GM19324 (cell line): ENCODE results near the gene FCN3.
"Not testable (repeated sequence)": the region's sequence is repeated elsewhere in the genome, so short reads cannot be mapped to it uniquely, and the experiment has no call there.

ENCODE experiments used
- ATAC-seq: cut with Tn5 transposase; IDR thresholded peaks from one replicate; pipeline ENCODE4 v1.9.1; 2021; ENCODE audit warnings: mild to moderate bottlenecking, moderate library complexity; ENCODE audit not compliant: unreplicated experiment, low FRiP score

Gene FCN3

GRCh38 chr1:27374362-27375086, at the start of gene FCN3:
FCN3 (minus strand) TSS chr1:27374824; CDS start chr1:27374818, 6 bp downstream.
- no peak for ATAC-seq

DNA sequence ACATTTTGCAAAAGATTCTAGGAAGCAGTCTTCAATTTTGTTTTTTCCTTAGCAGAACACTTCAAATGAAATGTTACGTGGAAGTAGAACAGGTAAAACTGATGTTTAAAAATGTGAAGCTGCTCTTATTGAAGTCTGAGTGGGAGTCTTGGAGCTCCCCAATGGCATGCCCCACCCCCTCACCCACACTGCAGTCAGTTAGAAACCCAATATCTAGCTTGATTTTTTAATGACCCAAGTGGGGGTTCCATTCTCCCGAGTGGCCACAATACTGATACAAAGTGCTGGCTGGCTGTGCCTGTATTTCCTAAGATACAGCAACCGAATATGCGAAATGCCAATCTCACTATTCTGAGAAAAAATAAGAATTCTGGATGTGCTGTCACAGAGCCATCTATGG, 49.1 kb upstream of the FCN3 start:
- ATAC-seq, result no peak

DNA sequence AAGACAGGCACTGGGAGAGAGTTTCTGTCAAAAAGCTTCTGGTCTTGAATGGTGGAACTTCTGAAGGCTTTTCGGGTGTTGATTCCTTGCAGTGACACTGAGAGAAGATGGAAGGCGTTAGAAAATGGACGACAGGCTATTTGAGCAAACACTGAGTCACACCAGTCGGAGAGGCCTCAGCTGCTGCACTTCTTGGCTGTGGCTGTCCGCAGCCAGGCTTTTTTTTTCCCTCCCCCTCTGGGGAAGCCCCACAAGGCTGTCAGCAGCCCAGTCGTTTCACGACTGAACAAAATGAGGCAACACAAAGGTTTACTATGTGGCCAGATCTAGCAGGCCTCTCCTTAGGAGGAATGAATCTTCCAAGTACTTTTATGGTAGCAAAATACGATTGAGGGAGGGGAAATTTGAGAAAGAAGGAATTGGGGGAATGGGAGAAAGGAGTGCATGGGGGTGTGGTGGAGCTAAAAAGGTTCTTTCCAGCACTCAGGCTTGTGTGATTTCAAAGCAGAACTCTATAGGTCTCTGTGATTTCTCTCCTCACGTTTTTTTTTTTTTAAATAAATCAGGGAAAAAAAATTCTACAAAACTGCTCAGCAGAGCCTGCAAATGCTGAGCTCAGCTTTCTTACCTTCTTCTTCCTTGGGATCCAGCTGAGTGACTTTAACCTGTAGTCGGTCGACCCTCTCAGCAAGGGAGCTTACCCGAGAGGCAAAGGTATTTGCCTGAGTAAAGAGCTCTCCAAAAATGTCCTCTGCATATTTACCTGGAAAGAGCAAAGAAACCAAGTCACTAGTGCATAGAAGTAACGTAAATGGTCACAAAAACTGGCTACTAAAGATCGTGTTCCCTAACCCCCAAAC, 43.9 kb upstream of the FCN3 start:
- no peak for ATAC-seq

DNA sequence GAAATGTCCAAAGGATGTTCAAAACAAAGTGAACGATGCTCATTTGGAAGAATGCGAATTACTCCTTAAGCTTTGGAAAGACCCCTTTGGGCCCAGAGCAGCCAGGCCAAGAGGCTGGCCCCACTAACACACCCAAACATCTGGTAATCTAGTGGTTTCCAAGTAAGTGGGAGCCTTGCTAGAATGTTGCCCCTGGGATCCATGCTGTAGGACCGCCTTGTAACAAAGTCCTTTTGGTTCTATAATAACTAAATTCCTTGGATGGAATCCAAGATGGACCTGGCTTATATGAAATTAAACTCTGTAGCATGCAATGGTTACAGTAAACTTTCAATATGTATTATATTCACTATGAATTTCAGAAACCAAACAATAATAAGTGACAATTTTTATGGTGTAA, 43.1 kb upstream of the FCN3 start:
- ATAC-seq, result no peak

GRCh38 chr1:27416387-27417111, 41.9 kb upstream of the FCN3 start:
- ATAC-seq, result no peak

GRCh38 chr1:27414091-27414490, 39.5 kb upstream of the FCN3 start:
- ATAC-seq, result no peak

DNA sequence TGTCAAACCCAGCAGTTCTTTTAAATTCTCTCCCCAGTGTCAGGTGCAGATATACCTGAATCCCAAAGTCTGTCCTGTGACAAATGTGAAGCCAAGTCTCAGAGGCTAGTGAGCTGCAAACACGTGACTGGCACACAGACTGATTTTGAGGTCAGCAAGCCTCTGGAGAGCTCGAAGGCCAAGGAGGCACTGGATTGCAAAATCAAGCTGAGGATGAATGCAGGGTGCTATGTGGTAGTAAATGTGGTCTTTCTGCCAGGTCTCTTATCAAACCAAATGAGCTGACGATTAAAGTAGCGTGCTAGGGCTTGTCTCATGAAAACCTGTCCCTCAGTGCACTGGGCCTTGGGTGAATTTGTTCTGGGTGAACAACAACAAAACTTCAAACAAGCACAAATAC, 38.4 kb upstream of the FCN3 start:
- no peak for ATAC-seq

DNA sequence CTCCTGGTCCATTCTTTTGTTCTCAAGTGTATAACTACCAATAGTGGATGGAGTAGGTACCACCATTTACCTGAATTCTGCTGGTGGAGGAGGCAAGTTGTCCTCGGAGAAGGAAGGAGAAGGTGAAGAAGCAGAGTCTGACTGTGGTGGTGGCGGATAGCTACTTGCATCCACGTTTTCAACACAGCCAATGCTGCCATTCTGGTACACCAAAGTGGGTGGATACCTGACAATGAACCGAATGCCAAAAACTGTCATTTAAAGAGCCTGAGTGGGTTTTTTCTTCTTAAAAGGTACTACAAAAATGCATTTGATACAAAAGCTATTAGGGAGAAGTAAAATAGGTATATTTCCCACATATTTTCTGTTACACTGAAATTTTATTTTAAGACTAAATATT, 37.9 kb upstream of the FCN3 start:
- no peak for ATAC-seq

DNA sequence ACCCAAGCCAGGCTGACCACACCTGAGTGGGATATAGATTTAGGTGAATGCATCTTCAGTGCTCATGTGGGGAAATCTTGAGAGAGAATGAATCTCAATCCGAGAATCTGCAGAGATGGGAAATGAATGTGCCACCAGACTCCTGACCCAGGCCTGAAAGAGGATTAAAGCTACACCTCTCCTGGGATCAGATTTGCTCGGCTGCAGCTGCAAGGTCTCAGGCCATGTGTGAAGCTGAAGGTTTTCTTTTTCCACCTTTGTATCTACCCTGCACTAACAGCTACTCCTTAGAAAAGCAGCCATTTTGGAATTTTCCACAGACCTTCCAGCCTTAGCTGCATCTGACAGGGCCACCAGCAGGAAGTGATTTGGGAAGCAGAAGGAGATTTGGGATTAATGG, 36.1 kb upstream of the FCN3 start:
- ATAC-seq, result no peak

- no peak for ATAC-seq
Observed at GRCh38 chr1:27409669-27410068, 35.0 kb upstream of the FCN3 start.

GRCh38 chr1:27408151-27408550, 33.5 kb upstream of the FCN3 start:
- no peak for ATAC-seq

GRCh38 chr1:27406791-27407190, 32.2 kb upstream of the FCN3 start:
- not testable (repeated sequence) for ATAC-seq

DNA sequence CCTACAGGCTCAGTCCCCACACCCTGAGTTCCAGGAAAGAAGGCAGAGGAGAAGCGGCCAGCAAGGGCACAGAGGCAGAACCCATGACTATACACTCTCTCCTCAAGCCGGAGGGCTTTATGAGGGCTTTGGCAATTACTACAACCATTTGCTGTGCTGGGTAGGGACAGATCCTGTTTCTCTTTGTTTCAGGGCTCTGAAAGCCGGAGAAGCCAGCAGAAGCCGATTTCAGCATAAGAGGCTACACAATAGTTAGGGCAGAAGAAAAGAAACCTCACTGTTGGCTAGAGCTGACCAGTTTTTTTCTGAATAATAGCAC, 31.7 kb upstream of the FCN3 start:
- no peak for ATAC-seq

DNA sequence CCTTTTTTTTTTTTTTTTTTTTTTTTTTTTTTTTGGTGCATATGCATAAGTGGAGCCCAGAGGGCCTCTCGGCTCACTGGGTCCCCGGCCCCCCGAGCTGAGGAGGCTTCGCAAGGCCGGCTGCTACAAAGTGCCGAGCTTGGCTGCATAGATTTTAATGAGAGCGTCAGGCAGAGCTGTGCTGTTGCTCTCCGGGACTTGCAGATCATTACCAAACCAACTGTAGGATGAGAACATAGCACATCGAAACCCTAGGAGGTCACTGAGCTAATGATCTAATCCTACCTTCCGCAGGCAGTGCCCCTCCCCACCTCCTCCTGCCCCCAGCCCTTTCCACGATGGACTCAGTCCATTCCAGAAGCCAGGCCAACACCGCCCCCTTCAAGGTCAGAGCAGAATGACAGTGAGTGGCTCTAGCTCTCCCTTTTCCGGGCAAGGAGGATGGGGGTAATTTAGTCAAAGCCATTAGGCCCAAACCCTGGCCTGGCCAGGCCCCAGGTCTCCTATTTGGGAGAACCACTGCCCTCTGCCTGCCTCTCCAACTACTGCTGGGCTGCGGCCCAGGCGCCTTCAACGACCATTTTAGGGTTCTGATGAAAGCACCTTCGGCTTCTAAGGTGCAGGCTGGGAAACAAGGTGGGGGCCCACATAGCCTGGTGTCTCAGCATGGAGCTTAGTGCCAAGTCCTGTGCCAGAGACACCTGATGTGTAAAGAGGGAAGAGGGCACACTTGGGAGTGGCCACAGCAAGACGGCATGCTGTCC, 31.2 kb upstream of the FCN3 start:
- ATAC-seq, result not testable (repeated sequence)

- no peak for ATAC-seq
Observed at GRCh38 chr1:27405074-27405473, 30.4 kb upstream of the FCN3 start.

DNA sequence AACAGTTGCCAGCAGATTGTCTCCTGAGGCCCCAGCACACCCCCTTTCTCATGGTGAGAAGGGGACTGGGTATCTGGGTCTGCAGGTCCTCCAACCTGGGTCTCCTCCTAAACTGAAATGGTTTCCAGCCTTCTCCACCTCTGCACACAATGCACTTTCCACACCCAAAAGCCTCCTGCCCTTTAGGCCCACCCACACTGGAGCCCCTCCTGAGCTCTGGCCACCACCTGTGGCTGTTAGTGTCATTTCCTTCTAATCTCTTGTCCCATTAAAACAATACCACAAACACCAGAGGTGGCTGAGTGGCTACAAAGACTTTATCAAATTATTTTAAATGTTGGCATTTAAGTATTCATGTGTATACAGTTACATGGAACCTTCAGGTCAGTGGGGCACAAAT, 29.3 kb upstream of the FCN3 start:
- ATAC-seq, result no peak

DNA sequence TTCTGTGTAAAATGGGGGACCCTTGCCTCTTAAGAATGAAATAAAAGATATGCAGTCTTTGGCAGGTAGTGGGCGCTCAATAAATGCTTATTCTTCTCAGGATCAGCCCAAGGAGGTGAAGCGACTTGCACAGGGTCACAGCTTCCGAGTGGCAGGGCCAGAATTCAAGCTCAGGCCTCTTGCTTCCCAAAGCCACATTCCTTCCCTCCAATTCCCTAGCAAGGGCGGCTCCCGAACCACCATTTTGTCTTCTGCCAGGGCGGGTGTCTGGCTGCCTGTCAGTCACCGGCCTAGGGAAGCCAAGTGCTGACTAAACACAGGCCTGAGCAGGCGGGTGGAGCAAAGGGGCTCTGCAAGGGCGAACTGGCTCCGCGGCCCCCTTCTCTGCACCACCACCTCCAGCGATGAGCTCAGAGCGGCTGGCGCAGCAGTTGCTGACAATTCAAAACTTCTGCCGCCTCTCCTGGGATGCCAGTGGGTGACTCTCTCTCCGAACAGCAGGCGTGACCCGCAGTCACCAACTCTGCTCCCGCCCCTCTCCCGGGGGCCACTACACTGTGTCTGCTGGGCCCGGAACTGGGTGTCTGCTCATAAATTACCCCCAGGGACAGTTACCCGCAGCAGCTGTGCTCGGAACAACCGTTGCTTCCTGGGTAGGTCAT, 28.6 kb upstream of the FCN3 start:
- ATAC-seq, result no peak

DNA sequence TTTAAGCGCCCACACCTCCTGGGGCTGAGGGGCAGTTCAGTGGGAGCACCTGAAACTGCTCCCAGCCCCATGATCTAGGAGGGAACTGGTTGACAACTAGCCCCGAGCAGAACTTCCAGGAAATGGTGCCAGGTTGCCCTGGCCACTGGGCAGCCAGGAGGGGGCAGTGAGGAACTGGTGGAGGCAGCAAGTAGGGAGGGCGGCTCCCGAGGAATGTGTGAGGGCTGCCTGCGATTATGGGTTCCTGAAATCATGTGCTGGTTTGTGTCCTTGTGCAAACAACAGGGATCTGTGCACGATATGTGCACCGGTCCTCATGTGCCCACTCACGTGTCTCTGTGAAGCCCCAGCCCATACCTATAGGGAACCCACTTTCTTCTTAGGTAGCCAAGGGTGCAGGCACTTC, 27.7 kb upstream of the FCN3 start:
- no peak for ATAC-seq

DNA sequence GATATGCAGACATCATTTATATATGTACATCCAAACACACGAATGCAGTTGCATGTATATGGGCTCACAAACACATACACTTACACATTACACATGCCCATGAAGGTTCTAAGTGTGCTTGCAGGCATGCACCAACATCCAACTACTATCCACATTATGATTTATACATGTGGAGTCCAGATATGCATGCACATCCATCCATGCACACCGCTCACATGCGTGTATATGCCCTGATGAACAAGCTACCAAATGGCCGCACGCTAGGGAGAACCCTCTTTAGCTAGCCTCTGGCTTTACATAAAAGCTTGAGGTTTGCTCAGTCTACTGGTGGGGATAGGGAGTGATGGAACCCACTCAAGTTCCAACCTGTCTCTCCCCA, 26.3 kb upstream of the FCN3 start:
- no peak for ATAC-seq
